ENCODE data around the gene SRP72.

The SRP72 gene, protein sequence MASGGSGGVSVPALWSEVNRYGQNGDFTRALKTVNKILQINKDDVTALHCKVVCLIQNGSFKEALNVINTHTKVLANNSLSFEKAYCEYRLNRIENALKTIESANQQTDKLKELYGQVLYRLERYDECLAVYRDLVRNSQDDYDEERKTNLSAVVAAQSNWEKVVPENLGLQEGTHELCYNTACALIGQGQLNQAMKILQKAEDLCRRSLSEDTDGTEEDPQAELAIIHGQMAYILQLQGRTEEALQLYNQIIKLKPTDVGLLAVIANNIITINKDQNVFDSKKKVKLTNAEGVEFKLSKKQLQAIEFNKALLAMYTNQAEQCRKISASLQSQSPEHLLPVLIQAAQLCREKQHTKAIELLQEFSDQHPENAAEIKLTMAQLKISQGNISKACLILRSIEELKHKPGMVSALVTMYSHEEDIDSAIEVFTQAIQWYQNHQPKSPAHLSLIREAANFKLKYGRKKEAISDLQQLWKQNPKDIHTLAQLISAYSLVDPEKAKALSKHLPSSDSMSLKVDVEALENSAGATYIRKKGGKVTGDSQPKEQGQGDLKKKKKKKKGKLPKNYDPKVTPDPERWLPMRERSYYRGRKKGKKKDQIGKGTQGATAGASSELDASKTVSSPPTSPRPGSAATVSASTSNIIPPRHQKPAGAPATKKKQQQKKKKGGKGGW

GRCh38 chr4:56467284-56468096 lies at the start of gene SRP72:
SRP72 (plus strand) TSS chr4:56467617; CDS start chr4:56467636, 19 bp downstream.
- DNase-seq (ENCODE audit: low spot score) = peak; percentile 92
- TF ChIP-seq CTCF (IDR thresholded peaks at IDR 0.05; ENCODE audit: borderline replicate concordance, control extremely low read depth, extremely low read depth, insufficient read depth, missing control alignments) = no peak
- in situ Hi-C loops (cut with MboI; ENCODE audit: low sequenced_read_pairs, unreplicated experiment) = no loop called here

GRCh38 chr4:56424176-56424575 lies 43.2 kb upstream of the SRP72 start:
- in situ Hi-C loops (cut with MboI; ENCODE audit: low sequenced_read_pairs, unreplicated experiment) = no loop called here
- TF ChIP-seq CTCF (IDR thresholded peaks at IDR 0.05; ENCODE audit: borderline replicate concordance, control extremely low read depth, extremely low read depth, insufficient read depth, missing control alignments) = no peak
- no peak for DNase-seq (ENCODE audit: low spot score)

DNA sequence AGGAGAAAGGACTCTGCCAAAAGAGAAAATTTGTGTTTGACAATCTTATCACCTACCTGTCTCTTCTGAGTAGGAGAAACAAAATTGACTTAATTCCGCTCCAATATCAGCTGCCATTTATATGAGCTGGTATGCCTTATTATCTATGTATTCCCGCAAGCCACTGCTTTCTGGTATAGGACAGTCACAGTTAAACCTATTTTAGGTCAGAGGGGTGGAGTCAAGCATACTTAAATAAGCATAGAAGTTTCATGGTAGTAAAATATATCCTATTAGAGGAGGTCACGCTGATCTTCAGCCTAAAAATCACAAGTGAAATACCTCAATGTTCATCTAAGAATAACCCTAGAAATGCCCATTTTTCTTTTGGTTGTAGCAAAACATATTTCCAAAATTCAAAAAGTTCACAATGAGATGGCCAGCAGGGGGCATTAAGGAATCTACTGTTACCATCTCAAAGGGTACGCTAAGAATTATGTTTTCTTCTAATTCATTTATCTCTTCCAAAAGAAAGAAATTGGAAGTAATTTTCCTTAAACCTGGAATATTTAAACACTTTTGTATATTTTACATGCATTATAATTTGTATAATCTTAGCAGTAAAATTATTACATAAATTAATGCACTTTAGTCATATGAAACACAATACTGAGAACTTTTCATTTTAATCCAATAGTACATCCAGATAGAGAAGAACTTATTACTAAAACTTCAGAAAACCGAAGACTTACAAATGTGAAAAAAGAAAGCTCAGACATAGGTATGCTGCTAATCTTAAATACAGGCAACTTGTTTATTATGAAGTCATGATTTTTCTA lies 42.5 kb upstream of the SRP72 start:
- in situ Hi-C loops (cut with MboI; ENCODE audit: low sequenced_read_pairs, unreplicated experiment) = no loop called here
- TF ChIP-seq CTCF (IDR thresholded peaks at IDR 0.05; ENCODE audit: borderline replicate concordance, control extremely low read depth, extremely low read depth, insufficient read depth, missing control alignments) = peak; percentile 38
- DNase-seq (ENCODE audit: low spot score) = peak; percentile 32

DNA sequence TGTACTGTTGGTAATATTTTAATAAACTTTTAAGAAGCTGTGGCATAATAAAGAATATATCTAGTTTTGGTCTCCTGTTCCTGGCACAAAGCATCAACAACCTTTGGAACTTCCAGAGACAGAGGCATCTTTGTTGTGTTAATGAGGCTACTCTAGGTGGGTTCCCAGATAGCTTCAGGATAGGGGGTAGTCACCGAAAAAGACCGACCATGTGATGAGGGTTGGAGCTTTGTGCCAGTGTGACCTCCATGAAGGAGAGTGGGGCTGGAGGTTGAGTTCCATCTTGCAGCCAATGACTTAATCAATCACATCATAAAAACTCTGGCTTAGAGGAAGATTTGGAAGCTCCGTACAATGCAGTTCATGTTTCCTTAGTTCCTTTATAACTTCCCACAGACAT lies 41.9 kb upstream of the SRP72 start:
- in situ Hi-C loops (cut with MboI; ENCODE audit: low sequenced_read_pairs, unreplicated experiment) = no loop called here
- no peak for DNase-seq (ENCODE audit: low spot score)
- no peak for TF ChIP-seq CTCF (IDR thresholded peaks at IDR 0.05; ENCODE audit: borderline replicate concordance, control extremely low read depth, extremely low read depth, insufficient read depth, missing control alignments)

- no peak for TF ChIP-seq CTCF (IDR thresholded peaks at IDR 0.05; ENCODE audit: borderline replicate concordance, control extremely low read depth, extremely low read depth, insufficient read depth, missing control alignments)
- in situ Hi-C loops (cut with MboI; ENCODE audit: low sequenced_read_pairs, unreplicated experiment) = no loop called here
- DNase-seq (ENCODE audit: low spot score) = peak; percentile 35
Measured at GRCh38 chr4:56426273-56426672, 41.1 kb upstream of the SRP72 start.
